Measurements from ENCODE around the gene SLCO1B3. TPM values are rescaled to one million over a fixed set of nuclear protein-coding genes. Genes with fewer than 3 reads are reported as not detected.

Gene SLCO1B3
- total RNA-seq, 1 experiment from 2014 or later, result not detected

DNA sequence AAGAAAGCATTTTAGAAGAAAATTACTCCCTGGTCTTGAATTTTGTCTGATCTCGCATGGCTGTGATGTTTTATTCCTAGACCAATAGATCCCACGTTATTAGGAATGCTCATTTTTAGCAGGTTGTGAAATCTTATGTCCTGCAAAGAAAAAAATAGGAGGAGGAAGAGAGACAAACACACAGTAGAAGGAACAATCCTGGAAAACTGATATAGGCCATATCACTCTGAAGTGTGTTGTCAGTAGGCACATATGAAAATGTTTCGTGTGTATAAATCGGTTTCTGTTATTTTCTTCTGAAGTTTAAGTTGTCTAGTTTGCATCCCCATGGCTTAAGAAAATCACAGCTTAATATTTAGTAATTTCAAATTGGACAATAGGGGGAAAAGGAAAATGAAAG lies 12.4 kb downstream of the SLCO1B3 start:
- Histone ChIP-seq H3K14ac (ENCODE audit: insufficient read depth, low read length) (no peak overlapping the region), H3K4me2 (ENCODE audit: insufficient read depth, insufficient read length, low read length) (no peak overlapping the region), H3K4me1 (ENCODE audit: insufficient read depth, low read length) (no peaks in the 10 kb centered on the region), H3K23me2 (ENCODE audit: insufficient read length, low read depth, low read length, poor library complexity, severe bottlenecking) (no peaks in the 10 kb centered on the region), H3K79me2 (ENCODE audit: insufficient read depth, low read length) (no peaks in the 10 kb centered on the region), H3K4ac (ENCODE audit: low read depth, low read length) (no peak overlapping the region), H2BK5ac (ENCODE audit: insufficient read length, low read length) (no peak overlapping the region), H2AFZ (ENCODE audit: low read length) (no peak overlapping the region), H3K18ac (ENCODE audit: insufficient read length, low read depth, low read length) (no peak overlapping the region), H3K79me1 (ENCODE audit: insufficient read depth, low read depth, low read length, poor library complexity, severe bottlenecking) (no peaks in the 10 kb centered on the region), H3K23ac (ENCODE audit: insufficient read length, low read depth, low read length) (no peak overlapping the region), H3K27ac (ENCODE audit: insufficient read length, low read depth, low read length) (no peak overlapping the region), H4K8ac (replicated peaks; ENCODE audit: insufficient read length, low read depth, low read length) (no peak overlapping the region), H4K5ac (ENCODE audit: insufficient read length, low read depth, low read length) (no peak overlapping the region), H4K91ac (ENCODE audit: insufficient read length, low read depth, low read length) (no peak overlapping the region), H4K20me1 (ENCODE audit: control insufficient read depth, insufficient read depth, insufficient read length) (no peaks in the 10 kb centered on the region), H3K9me3 (ENCODE audit: control insufficient read depth, low read depth, low read length) (no peaks in the 10 kb centered on the region), H3T11ph (ENCODE audit: low read length) (no peak overlapping the region), H2BK15ac (ENCODE audit: low read depth, low read length) (no peak overlapping the region), H2AK5ac (ENCODE audit: insufficient read length, low read length) (no peak overlapping the region), H3K56ac (ENCODE audit: insufficient read length, low read depth, low read length) (no peak overlapping the region), H2BK20ac (ENCODE audit: low read depth, low read length, poor library complexity, severe bottlenecking) (no peak overlapping the region), H3K27me3 (ENCODE audit: insufficient read depth, low read length) (no peaks in the 10 kb centered on the region), H3K9ac (ENCODE audit: extremely low read depth, insufficient read length, low read length) (no peak overlapping the region), H2BK120ac (ENCODE audit: low read depth, low read length, poor library complexity, severe bottlenecking) (no peak overlapping the region), H2BK12ac (ENCODE audit: insufficient read length, low read depth, low read length) (no peak overlapping the region)
- TF ChIP-seq, protein P1, sequence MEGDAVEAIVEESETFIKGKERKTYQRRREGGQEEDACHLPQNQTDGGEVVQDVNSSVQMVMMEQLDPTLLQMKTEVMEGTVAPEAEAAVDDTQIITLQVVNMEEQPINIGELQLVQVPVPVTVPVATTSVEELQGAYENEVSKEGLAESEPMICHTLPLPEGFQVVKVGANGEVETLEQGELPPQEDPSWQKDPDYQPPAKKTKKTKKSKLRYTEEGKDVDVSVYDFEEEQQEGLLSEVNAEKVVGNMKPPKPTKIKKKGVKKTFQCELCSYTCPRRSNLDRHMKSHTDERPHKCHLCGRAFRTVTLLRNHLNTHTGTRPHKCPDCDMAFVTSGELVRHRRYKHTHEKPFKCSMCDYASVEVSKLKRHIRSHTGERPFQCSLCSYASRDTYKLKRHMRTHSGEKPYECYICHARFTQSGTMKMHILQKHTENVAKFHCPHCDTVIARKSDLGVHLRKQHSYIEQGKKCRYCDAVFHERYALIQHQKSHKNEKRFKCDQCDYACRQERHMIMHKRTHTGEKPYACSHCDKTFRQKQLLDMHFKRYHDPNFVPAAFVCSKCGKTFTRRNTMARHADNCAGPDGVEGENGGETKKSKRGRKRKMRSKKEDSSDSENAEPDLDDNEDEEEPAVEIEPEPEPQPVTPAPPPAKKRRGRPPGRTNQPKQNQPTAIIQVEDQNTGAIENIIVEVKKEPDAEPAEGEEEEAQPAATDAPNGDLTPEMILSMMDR (conservative IDR thresholded peaks at IDR 0.05), result no peak
- peaks cover 5% of the 10 kb centered on the region; the same call in 1 of the 2 replicates for H3K27me3 Mint-ChIP-seq (ENCODE audit: low read depth)
- no peak overlapping the region for H3K4me3 Mint-ChIP-seq
- H3K27ac Mint-ChIP-seq, result no peak overlapping the region
- peaks cover 2 to 4% of the 10 kb centered on the region in 2 experiments; a peak in 3 of 4 replicates for H3K4me1 Mint-ChIP-seq
- peaks cover 38 to 47% of the 10 kb centered on the region in 2 experiments for H3K9me3 Mint-ChIP-seq
- peaks cover 21 to 41% (median 28%) of the 10 kb centered on the region in 3 experiments for H3K36me3 Mint-ChIP-seq (ENCODE audit: insufficient read depth in 1 of 3, low read depth in 3 of 3)
- no CpG with 5 or more reads among the region's 4 CpGs for WGBS (ENCODE audit: extremely low coverage, insufficient read length, low lambda C conversion rate)
- DNase-seq, result no peak

All from H9 (cell line).